Measurements from ENCODE around the gene SSBP4.
A peak's percentile ranks its signal among the peaks of the same experiment; 100 is the strongest.
"Not testable (repeated sequence)": the region's sequence is repeated elsewhere in the genome, so short reads cannot be mapped to it uniquely, and the experiment has no call there.

SSBP4 gene

DNA sequence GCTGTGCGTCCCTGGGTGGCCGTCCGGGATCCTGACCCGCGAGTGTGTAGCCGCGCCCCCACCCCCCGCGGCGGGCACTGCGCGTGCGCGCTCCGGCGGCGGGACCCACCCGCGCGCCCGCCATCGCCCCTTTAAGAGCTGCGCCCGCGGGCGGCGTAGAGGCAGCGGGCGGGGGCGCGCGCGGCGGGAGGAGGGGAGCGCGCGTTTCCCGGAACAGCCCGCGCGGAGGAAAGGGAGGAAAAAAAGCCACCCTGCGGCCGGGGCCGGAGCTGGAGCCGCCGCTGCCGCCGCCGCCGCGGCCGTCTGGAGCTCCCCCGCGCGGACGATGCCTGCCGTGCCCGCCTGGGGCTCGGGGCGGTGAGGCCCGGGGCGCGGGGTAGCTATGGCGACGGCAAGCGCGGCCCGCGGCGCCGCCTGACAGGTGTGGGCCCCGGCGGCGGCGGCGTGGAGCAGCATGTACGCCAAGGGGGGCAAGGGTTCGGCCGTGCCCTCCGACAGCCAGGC, at the start of gene SSBP4:
Gene SSBP4, plus strand, starts transcription at position 204 of the 504 bp plus-strand sequence. Its CDS starts 251 bp downstream, at position 455.
- no peak for DNase-seq

DNA sequence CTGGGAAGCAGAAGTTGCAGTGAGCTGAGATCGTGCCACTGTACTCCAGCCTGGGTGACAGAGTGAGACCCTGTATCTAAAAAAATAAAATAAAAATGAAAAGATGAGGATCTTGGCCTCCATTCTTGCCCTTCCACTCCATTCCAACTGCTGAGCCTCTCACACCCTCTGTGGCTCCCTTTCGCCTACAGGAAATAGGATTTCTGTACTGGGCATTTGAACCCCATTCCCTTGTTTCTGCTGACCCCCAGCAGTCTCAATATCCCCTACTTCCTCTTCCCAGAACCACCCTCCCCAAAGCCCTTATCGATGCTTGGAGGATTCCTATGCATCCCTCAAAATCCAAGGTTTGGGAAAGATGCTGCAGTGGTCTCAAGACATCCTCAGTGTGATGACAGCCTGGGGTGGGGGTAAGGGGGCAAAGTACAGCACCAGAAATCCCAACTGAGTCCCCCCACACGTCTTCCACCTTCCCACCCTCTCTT, 45.7 kb upstream of the SSBP4 start:
- no peak for DNase-seq

DNA sequence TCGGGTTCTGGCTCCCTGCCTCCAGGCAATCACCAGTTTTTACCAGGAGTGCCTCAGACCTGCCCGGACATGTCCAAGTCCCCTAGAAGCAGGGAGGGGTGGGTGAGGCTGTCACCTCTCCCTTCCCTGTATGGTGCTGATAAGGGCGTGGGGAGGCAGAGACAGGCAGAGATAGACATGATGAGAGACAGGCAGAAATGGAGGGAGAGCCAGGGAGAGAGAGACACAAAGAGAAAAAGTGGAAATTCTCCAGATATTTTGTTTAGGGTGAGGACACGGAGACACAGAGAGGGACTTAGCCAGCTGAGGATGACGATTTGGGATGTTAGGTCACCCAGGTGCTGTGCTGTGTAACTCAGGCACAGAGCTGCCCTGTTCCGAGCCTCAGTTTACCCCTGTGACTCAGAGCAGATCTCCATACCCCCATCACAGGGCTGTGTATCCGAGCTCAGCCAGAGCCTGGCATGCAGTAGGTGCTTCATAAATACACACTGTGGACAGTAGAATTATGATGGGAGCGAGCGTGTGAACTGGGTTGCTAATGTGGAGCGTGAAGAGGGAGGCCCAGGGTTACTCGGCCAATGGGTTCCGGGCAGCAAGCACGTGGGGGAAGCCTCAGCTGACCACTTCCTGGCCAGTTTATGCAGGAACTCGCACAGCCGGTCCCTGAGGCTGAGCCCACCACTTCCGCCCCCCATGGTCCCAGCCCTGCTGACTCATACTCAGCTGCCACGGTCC, 45.1 kb upstream of the SSBP4 start:
- no peak for DNase-seq

DNA sequence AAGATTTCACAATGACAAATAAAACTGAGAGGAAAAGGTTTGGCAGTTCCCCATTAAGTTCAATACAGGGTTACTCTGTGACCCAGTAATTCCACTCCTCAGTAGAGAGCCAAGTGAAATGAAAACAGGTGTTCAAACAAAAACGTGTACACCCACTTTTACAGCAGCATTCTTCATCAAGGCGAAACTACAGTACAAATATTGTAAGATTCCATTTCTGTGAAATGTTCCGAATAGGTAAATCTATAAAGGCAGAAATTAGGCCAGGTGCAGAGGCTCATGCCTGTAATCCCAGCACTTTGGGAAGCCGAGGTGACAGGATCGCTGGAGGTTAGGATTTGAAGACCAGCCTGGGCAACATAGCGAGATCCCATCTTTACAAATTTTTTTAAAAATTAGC, 42.2 kb upstream of the SSBP4 start:
- peak; percentile 23 for DNase-seq

DNA sequence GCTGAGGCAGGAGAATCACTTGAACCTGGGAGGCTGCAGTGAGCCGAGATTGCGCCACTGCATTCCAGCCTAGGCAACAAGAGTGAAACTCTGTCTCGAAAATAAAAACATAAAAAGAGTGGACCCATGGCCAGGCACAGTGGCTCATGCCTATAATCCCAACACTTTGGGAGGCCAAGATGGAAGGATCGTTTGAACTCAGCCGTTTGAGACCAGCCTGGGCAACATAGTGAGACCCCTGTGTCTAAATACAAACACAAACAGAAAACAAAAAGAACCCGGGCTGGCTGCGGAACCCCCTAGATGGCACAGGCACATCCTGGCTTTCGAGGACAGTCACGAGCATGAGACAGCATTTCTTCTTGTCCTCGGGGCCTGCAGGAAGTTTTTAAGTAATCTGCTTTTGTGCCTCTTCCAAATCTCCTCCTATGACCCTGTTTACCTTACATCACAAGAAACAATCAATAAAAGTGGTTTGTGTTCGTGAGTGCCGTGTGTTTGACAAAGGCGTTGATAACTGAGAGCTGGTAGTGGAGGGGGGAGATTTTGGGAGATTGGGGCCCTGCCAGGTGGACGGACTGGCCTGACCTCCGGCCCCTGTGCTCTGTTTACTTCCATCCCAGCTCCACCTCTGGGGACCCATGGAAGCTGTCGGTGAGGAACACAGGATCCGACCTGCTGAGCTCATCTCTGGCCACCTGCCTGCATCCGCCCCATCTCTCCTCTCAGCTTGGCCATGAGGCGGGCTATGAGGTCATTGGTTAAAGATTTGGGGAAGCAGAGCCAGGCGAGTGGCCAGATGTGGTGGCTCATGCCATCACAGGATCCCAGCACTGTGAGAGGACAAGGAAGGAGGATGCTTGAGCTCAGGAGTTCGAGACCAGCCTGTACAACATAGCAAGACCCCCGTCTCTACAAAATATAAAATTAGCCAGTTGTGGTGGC, 39.1 kb upstream of the SSBP4 start:
- DNase-seq = no peak

DNA sequence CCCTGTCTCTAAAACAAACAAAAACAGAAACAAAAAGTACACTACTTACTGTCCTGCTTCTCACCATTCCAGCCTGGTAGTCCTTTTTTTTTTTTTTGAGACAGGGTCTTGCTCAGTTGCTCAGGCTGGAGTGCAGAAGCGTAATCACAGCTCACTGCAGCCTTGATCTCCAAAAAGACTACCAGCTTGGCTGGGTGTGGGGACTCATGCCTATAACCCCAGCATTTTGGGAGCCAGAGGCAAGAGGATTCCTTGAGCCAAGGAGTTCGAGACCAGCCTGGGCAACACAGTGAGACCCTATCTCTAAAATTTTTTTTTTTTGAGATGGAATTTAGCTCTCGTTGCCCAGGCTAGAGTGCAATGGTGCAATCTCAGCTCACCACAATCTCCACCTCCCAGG, 38.4 kb upstream of the SSBP4 start:
- no peak for DNase-seq

DNA sequence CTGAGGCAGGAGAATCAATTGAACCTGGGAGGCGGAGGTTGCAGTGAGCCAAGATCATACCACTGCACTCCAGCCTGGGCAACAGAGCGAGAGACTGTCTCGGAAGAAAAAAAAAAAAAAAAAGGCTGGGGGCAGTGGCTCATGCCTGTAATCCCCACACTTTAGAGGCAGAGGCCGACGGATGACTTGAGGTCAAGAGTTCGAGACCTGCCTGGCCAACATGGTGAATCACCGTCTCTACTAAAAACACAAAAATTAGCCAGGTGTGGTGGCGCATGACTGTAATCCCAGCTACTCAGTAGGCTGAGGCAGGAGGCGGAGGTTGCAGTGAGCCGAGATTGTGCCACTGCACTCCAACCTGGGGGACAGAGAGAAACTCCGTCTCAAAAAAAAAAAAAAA, 35.6 kb upstream of the SSBP4 start:
- not testable (repeated sequence) for DNase-seq

DNA sequence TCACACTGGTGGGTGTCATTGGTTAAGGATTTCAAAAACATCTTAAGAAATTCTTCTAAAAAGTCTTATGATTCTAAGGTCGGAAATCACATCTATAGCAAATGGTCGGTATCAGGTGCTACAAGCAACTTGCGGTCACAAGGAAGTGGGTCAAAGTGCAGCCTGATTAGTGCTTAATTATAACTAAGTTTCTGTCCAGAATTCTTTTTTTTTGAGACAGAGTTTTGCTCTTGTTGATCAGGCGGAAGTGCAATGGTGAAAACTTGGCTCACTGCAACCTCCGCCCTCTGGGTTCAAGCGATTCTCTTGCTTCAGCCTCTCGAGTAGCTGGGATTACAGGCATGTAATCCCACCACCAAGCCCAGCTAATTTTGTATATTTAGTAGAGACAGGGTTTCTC, 34.4 kb upstream of the SSBP4 start:
- DNase-seq = no peak

DNA sequence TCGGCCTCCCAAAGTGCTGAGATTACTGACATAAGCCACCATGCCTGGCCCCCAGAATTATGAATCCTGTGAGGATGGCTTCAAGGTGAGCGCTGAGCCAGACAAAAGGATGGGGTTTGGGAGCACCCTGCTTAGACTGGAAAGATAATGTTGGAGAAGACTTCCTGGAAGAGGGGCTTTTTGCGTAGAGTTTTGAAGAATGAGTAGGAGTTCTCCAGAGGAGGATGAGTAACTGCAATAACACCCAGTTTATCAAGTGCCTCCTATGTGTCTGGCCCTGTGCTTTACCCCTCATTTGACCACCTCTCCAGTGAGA, 33.9 kb upstream of the SSBP4 start:
- no peak for DNase-seq

DNA sequence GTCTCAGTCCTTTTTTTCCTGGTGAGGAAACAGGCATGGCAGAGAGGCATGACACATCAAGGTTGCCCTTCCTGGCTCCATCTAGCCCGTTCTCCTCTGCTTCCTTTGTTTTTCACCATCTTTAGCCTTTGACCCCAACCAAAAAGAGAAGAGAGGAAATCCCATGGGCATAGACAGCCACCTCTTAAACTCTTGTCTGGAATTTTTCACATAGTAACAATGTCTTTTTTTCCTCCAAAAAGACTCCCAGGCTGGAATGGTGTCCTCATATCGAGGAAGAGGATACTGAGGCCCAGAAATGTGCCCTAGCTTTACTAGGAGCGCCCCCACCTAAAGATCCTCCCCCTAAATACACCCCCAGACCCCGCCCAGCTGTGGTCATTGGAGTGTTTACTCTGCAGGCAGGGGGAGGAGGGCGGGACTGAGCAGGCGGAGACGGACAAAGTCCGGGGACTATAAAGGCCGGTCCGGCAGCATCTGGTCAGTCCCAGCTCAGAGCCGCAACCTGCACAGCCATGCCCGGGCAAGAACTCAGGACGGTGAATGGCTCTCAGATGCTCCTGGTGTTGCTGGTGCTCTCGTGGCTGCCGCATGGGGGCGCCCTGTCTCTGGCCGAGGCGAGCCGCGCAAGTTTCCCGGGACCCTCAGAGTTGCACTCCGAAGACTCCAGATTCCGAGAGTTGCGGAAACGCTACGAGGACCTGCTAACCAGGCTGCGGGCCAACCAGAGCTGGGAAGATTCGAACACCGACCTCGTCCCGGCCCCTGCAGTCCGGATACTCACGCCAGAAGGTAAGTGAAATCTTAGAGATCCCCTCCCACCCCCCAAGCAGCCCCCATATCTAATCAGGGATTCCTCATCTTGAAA, 33.3 kb upstream of the SSBP4 start, which contains the start of gene GDF15:
Gene GDF15, plus strand, starts transcription at position 484 of the 868 bp plus-strand sequence. Its CDS starts 32 bp downstream, at position 516.
- DNase-seq = no peak

DNA sequence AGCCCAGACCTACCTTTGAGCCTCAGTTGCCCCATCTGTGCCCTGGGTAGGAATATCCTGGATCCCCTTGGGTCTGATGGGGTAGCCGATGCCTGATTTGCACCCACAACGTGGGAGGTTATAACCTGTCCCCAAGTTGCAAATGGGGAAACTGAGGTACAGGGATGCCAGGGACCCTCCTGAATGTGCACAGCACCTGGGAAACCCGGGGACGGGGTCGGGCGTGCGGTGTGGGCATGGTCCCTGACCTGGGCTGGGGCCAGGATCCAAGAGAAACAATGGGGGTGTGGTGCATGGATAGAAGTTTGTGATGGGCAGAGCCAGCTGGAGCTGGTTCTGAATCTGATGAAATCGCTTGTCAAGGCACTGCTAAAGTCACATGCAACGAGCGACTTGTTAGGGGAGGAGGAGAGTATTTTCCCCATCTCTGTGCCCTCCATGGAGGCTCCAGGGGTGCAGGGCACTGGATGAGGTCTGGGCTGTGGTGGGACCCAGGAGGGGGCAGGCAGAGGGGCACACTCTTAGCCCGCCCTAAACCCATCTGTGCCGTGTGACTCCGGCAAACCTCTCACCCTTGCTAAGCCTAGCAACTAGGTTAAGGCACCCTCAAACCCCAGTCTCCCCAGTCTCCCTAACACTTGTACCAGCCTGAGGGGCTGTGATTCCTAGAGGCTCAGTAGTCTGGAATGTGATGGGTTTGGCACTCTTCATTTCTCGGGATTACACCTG, 32.5 kb upstream of the SSBP4 start:
- DNase-seq = no peak

DNA sequence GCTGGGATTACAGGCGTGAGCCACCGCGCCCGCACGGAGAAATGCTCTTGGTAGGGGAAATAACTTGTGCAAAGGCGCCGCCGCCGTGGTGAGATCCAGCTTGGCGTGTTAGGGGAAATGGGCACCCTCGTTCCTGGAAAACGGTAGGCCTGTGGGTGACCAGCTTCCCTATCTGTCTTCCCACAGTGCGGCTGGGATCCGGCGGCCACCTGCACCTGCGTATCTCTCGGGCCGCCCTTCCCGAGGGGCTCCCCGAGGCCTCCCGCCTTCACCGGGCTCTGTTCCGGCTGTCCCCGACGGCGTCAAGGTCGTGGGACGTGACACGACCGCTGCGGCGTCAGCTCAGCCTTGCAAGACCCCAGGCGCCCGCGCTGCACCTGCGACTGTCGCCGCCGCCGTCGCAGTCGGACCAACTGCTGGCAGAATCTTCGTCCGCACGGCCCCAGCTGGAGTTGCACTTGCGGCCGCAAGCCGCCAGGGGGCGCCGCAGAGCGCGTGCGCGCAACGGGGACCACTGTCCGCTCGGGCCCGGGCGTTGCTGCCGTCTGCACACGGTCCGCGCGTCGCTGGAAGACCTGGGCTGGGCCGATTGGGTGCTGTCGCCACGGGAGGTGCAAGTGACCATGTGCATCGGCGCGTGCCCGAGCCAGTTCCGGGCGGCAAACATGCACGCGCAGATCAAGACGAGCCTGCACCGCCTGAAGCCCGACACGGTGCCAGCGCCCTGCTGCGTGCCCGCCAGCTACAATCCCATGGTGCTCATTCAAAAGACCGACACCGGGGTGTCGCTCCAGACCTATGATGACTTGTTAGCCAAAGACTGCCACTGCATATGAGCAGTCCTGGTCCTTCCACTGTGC, 30.9 kb upstream of the SSBP4 start:
- peak; percentile 25 for DNase-seq

DNA sequence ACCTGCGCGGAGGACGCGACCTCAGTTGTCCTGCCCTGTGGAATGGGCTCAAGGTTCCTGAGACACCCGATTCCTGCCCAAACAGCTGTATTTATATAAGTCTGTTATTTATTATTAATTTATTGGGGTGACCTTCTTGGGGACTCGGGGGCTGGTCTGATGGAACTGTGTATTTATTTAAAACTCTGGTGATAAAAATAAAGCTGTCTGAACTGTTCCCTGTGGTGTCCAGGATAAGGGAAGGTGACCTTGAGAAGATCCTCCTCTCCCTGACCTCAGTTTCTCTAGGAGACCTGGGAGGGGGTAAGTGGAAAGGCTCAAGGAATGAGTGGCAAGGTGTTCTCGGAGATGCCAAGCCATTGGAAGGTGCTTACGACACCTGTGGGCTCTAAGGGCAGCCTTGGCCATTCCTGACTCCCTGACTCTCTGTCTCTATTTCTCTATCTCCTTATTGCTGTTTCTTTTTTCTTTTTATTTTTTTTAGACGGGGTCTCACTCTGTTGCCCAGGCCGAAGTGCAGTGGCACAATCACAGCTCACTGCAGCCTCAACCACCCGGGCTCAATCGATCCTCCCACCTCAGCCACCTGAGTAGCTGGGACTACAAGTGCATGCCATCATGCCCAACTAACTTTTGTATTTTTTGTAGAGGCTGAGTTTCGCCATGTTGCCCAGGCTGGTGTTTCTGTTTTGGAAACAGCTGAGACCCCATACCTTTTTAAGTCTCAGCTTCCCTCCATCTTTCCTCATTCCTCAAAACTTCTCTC, 30.1 kb upstream of the SSBP4 start:
- no peak for DNase-seq

DNA sequence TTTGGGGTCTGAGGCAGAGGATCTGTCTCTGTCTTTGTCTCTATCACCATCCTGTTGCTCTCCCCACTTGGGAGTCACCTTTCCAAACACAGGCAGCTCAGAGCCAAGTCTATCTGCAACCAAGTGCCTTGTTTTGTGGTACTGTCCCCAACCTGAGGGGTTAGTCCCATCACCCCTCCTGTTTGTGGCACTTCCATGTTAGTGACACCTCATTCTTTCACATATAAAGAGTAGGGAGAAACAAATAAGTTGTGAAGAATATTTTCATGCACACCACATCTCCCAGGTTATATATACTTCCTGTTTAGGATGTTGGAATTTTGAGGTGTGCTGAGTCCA, 29.5 kb upstream of the SSBP4 start:
- DNase-seq = no peak

DNA sequence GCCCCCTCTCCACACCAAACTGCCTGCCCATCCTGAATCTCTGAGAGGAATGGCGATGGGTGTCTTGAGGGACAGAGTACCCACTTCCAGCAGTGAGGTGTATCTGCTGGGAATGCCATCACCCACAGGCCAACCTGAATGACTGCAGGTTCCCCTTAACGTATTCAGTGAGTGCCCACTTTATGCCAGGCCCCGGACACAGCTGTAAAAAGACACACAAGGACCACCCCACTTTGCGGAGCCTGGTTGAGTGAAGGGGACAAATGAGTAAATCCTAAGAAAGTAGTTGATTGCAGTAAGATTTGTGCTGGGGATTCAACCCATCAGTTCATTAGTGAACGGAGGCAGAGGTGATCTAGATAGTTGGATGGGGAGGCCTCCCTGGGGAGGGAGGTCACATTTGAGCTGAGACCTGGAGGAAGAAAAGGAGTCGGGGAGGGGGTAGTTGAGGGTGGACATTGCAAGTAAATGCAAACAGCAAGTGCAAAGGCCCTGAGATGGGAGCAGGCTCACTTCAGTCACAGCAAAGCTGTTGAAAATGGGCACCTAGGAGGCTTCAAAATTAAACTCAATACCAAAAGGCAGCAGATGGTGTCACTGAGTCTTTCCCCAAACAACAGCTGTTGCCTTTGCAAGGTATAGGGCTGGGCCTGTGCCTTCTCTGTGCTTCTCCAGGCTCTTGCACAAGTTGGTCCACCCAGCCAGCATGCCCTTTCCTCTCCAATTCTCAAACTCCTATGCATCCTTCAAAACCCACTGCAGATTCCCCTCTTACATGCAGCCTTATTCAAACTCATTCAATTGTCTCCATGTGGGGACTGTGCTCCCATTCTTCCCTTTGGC, 28.9 kb upstream of the SSBP4 start:
- no peak for DNase-seq

DNA sequence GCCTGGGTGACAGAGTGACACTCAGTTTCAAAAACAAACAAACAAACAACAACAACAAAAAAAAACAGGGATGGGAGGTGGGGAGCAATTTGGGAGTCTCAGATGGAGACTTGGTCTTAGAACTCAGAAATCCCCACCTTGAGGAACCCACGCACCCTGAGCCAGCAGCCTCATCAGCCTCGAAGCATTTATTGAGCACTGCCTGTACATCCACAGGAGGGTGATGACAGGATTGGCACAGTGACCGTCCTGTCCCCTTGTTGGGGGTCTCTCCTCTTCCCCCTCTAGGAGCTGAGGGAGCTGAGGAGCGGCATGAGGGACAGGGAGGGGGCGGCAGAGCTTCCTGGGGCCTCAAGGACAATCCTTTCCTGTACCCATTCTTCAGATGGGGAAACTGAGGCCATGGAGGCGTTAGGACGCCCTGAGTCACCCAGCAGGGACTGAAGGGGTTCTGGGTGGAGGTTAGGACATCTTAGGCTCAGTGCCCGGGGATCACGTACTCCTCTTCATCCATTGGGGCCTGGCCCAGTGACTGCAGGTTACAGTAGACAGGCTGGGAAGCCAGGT, 27.6 kb upstream of the SSBP4 start:
- no peak for DNase-seq

DNA sequence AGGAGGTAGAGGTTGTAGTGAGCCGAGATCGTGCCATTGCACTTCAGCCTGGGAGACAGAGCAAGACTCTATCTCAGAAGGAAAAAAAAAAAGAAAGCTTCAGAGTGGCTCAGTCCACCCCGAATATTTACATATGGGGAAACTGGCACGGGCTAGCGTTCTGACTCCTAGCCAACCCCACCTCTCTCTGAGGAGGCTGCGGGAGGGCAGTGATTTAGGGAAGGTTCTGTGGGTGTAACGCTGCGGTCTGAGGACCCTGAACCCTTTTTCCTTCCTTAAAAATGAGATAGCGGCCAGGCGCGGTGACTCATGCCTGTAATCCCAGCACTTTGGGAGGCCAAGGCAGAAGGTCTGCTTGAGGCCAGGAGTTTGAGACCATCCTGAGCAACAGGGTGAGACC, 26.8 kb upstream of the SSBP4 start:
- DNase-seq = no peak

DNA sequence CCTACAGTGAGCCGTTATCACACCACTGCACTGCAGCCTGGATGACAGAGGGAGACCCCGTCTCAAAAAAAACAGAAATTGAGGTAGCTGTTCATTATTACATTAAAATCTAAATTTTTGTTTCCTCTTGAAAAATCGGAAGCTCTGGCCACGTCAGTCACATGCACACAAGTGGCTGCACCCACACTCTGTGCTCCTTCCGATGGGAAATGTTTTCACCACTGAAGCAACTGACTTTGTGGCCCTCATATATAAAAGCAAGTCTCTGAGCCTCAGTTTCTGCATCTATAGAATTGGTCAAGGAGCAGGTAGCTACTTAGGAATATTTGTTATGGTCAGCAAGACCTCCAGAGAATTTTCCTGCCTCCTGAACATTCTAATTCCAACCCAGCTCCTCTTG, 26.3 kb upstream of the SSBP4 start:
- DNase-seq = no peak

DNA sequence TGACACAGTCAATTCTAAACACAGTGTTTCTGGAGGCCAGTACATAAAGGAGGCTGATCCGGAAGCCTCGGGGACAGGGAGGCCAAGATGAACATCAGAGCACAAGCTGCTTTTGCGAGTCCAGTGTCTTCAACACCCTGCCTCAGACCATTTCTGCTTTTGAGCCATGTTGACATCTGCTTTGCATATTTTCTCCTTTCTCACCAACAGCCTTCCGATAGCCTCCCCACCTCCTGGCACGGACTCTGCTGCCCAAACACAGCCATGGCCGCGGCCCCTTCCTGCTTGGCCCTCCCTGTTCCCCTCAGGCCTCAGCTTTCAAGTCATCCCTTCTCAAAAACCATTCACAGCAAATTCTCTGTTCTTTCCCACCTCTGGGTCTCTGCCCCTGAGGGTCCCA, 25.4 kb upstream of the SSBP4 start:
- DNase-seq = no peak
